COLO668 (cell line): ENCODE results near the gene PPM1K.
A peak's percentile ranks its signal among the peaks of the same experiment; 100 is the strongest.

ENCODE experiments used
- DNase-seq: peaks from one replicate; lab custom pipeline; 2025; ENCODE audit not compliant: unreplicated experiment; lab: John Stamatoyannopoulos, UW

PPM1K gene

DNA sequence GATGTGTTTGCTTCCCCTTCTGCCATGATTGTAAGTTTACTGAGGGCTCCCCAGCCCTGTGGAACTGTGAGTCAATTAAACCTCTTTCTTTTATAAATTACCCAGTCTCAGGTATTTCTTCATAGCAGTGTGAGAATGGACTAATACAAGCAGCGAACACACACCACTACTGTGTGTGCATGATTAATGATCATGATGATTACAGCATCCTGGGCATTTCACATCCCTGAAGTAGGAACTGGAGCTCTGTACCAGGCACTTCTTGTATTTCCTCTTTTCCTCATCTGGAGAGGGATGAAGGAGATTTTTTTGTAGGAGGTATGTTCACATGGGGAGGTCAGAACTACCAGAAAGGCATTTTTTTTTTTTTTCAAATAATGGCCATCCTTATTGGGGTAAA is 60.8 kb downstream of the PPM1K start:
- no peak for DNase-seq

DNA sequence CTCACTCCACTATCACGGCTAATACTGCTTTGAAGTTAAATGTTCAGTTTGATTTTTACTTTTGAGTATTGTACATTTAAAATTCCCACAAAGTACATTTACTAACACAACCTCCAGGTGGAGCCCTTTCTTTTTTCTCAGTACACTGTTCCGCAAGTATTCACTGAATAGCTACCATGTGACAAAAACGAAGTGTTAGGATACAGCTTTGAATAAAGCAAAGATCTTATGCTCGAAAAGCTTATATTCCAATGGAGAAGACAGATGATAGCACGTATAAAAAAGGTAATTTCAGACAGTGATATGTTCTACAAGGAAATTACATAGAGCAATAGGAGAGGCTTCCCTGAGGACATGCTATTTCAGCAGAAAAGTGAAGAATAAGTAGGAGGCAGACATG is 65.3 kb downstream of the PPM1K start:
- no peak for DNase-seq

DNA sequence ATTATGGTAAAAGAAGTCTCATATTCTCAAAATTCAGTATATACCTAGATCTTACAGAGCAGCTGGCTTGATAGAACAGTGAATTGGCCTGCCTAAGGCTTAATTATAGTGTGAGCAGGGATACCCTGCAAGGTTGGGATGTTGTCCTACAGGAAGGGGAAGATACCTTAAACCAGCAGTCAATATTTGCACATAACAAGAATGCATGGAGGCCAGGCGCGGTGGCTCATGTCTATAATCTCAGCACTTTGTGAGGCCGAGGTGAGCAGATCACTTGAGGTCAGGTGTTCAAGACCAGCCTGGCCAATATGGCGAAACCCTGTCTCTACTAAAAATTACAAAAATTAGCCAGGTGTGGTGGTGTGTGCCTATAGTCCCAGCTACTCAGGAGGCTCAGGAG is 67.2 kb downstream of the PPM1K start:
- no peak for DNase-seq

GRCh38 chr4:88216395-88216794 is 68.0 kb downstream of the PPM1K start:
- DNase-seq, result no peak

- DNase-seq, result no peak
Measured at GRCh38 chr4:88215351-88215750, 69.0 kb downstream of the PPM1K start.

GRCh38 chr4:88212253-88212561 is 72.2 kb downstream of the PPM1K start:
- no peak for DNase-seq

- peak; percentile 30 for DNase-seq
Measured at GRCh38 chr4:88211473-88212252, 72.7 kb downstream of the PPM1K start.

GRCh38 chr4:88208156-88208555 is 76.2 kb downstream of the PPM1K start:
- DNase-seq, result no peak
